ENCODE results near the gene INO80E.

The INO80E gene

DNA sequence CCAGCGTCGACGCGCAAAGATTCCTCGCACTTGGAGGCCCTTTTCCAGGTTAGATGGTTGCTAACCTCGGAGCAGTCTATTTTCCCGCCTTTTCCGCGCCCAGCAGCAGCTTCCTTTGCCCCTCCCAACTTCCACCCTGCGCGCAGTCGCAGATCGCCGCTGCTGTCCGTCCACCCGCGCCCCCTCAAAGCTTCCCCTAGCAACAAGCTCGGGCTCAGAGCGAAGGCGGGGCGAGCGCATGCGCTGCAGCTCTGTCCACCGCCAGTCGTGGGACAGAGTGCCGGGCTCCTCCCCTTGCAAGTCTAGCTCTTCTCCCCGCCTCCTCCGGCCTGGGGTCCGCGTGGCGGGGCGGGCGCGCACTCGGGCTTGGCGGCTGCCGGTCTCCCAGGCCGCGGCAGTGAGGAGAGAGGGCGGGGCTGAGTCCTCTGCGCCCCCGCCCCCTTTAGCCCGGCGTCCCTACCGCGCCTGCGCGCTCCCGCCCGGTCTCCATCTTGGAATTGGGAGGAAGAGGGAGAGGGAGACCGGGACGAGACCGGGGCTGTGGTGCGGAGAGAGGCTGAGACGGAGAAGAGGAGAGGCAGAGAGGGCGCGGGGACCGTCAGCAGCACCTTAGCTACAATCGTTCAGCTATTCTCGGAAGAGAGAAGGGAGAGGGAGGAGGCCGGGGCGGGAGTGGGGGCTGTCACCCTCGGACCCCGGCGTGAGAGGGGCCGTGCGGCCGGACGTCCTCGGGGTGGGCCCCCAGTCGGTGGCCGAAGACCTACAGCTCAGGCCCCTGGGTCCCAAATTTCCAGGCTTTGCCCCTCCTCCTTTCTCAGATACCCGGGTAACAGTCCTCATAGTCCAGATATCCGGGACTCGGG lies 22.4 kb upstream of the INO80E start, which contains the start of gene TAOK2:
Gene TAOK2, plus strand, starts transcription at position 485 of the 863 bp plus-strand sequence. CDS start 3,905 bp downstream, outside the sequence.
- TF ChIP-seq, protein P1, sequence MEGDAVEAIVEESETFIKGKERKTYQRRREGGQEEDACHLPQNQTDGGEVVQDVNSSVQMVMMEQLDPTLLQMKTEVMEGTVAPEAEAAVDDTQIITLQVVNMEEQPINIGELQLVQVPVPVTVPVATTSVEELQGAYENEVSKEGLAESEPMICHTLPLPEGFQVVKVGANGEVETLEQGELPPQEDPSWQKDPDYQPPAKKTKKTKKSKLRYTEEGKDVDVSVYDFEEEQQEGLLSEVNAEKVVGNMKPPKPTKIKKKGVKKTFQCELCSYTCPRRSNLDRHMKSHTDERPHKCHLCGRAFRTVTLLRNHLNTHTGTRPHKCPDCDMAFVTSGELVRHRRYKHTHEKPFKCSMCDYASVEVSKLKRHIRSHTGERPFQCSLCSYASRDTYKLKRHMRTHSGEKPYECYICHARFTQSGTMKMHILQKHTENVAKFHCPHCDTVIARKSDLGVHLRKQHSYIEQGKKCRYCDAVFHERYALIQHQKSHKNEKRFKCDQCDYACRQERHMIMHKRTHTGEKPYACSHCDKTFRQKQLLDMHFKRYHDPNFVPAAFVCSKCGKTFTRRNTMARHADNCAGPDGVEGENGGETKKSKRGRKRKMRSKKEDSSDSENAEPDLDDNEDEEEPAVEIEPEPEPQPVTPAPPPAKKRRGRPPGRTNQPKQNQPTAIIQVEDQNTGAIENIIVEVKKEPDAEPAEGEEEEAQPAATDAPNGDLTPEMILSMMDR (IDR thresholded peaks at IDR 0.05): no peak

DNA sequence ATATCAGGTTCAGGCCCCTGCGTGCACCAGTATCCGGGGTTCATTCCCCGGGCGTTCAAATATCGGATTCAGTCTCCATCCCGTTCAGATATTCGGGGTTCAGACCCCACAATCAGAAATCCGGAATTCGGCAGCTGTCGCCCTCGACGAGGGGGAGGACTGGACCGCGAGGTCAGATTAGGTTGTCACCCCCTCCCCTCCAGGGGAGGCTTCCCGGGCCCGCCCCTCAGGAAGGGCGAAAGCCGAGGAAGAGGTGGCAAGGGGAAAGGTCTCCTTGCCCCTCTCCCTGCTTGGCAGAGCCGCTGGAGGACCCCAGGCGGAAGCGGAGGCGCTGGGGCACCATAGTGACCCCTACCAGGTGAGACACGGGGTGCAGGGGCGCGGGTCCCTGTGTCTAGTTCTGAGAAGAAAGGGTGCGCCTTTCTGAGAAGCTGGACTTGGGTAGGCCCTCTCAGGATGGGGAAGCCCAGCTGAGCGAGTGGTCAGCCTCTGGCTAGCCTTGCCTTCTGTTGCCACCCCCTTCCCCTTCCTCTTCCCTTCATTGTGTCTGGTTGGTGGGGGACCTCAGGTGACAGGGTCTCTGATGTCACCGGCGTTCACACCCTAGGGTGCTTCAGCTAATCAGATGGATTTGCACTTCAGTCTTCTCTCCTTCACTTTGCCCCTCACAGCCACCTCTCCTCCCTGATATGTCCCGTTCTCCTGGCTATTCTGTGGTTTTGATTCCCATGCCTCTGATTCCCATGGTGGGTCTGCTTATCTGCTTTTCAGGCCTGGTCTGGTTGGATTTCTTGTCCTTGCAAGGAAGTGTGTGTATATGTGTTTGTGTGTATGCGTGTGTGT lies 21.5 kb upstream of the INO80E start:
- TF ChIP-seq, protein P1 (IDR thresholded peaks at IDR 0.05): no peak

DNA sequence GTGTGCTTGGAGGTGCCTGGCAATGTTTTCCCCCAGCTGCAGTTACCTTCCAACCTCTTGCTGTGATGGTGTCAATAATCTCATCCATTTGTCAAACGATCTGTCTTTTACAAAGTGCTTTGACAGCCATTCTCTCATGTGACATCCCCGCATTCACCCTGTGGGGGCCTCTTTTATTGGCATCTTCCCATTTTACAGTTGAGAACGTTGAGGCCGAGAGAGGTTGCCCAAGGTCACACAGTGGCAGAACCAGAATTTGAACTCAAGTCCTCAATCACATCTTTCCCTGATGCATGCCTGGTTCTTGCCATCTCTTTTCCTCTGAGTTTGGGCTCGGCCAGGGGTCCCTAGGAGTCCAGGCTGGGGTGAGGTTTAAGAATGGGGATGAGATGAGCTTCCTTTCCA lies 20.9 kb upstream of the INO80E start:
- TF ChIP-seq, protein P1 (IDR thresholded peaks at IDR 0.05): no peak

DNA sequence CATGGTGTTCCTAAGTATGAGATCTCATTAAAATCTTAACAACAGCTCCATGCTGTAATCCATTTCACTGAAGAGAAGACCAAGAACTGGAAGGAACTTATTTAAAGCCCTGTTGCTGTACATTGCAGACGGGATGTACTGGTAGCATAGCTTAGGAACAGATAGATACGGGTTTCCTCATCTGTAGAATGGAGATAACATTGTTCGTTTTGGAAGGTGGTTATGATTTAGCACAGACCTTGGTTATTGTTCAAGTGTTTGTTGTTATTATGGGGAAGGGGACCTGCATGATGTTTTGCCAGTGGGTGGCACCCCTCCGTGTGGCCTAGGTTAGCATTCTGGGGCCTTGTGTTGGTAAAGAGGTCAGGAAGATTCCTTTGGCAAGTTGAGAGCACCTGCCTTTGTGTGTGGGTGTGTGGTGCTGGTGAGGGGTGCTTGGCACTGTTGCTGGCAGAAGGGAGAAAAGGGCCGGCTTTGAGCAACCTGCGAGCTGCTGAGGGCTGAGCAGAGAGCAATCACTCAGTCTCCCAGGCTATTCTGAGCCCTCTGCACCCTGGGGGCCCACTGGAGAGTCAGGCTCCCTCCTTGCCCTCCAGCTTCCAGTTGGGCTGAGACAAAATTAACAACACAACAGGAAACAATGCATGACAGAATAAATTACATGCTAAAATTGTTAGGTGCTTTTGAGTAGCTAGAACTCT lies 20.1 kb upstream of the INO80E start:
- TF ChIP-seq, protein P1 (IDR thresholded peaks at IDR 0.05): no peak

DNA sequence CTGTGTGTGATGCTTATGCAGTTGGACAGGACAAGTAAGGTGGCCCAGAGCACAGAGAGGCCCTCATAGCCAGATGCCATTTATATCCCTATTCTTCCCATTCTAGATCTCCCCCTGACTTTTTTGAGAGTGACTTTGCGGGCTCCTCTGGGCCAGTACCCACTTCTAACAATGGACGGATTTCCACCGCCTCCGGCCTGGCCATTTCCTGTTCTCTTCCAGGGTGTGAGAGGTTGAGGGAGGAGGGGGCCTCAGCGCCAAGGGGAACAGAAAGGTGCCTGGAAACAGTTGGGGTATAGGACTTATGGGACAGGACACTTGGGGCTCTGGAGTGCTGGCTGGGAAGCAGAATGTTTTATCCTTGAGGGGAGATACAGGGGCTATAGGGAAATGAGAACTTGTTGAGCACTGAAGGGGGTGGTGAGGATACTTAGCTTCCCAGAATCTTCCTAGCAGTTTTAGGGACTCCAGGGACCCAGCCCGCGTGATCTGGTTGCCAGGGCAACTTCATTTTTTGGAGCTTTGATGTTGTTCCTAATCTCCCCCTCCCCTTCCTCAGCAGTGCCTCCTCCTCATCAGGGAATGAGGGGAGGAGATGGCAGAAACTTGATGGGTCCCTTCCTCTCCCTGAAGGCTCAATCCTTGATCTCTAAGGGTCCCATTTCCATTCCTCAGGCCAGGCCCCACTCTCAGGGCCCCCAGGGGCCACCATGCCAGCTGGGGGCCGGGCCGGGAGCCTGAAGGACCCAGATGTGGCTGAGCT lies 18.8 kb upstream of the INO80E start:
- TF ChIP-seq, protein P1 (IDR thresholded peaks at IDR 0.05): no peak

DNA sequence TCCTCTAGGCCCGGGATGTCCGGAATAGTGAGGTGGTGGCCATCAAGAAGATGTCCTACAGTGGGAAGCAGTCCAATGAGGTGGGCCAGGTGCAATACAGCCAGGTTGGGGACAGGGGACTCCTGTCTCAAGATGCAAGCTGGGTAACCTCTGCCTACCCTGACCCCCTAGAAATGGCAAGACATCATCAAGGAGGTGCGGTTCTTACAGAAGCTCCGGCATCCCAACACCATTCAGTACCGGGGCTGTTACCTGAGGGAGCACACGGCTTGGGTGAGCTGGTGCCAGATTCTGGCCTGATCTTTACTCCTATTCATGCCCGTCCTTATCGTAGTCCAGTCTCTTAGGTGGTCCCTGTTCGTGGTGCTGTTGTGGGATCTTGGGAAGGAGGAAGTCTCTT lies 18.0 kb upstream of the INO80E start:
- TF ChIP-seq, protein P1 (IDR thresholded peaks at IDR 0.05): no peak
